ENCODE measurements around the gene PDLIM3.
"Not testable (repeated sequence)": the region's sequence is repeated elsewhere in the genome, so short reads cannot be mapped to it uniquely, and the experiment has no call there.

The PDLIM3 gene

GRCh38 chr4:185518069-185518468 lies 17.2 kb downstream of the PDLIM3 start:
- no peak for DNase-seq

GRCh38 chr4:185515248-185515647 lies 20.1 kb downstream of the PDLIM3 start:
- no peak for DNase-seq

- no peak for DNase-seq
These were observed 21.1 kb downstream of the PDLIM3 start for GRCh38 chr4:185514182-185514697.

GRCh38 chr4:185513489-185514181 lies 21.7 kb downstream of the PDLIM3 start:
- peak in 1 of 2 donors; percentile 7 for DNase-seq

- no peak for DNase-seq
These were observed 22.8 kb downstream of the PDLIM3 start for GRCh38 chr4:185512516-185512915.

GRCh38 chr4:185511243-185511642 lies 24.1 kb downstream of the PDLIM3 start:
- not testable (repeated sequence) for DNase-seq

- DNase-seq, result no peak
These were observed 24.5 kb downstream of the PDLIM3 start for GRCh38 chr4:185510806-185511205.

GRCh38 chr4:185508181-185508580 lies 27.1 kb downstream of the PDLIM3 start:
- DNase-seq, result no peak

GRCh38 chr4:185506422-185506821 lies 28.9 kb downstream of the PDLIM3 start:
- DNase-seq, result no peak

- DNase-seq, result no peak
These were observed 30.9 kb downstream of the PDLIM3 start for GRCh38 chr4:185504098-185505047.

GRCh38 chr4:185502386-185502785 lies 32.9 kb downstream of the PDLIM3 start:
- DNase-seq, result no peak

GRCh38 chr4:185500576-185500975 lies 34.7 kb downstream of the PDLIM3 start:
- no peak for DNase-seq

- no peak for DNase-seq
These were observed 35.3 kb downstream of the PDLIM3 start for GRCh38 chr4:185500035-185500434.

GRCh38 chr4:185488650-185489049 lies 46.7 kb downstream of the PDLIM3 start:
- DNase-seq, result no peak

- no peak for DNase-seq
These were observed 53.9 kb downstream of the PDLIM3 start for GRCh38 chr4:185481401-185481800.

- no peak for DNase-seq
These were observed 55.1 kb downstream of the PDLIM3 start for GRCh38 chr4:185480016-185480732.

- no peak for DNase-seq
These were observed 55.8 kb downstream of the PDLIM3 start for GRCh38 chr4:185479507-185479971.

- DNase-seq, result no peak
These were observed 62.1 kb downstream of the PDLIM3 start for GRCh38 chr4:185473247-185473646.

- DNase-seq, result no peak
These were observed 63.2 kb downstream of the PDLIM3 start for GRCh38 chr4:185472103-185472542.

GRCh38 chr4:185471235-185472102 lies 63.8 kb downstream of the PDLIM3 start, which contains the start of gene CCDC110:
Gene CCDC110, minus strand, starts transcription at chr4:185471733. Its CDS starts 50 bp downstream, at chr4:185471683.
- DNase-seq, result peak; percentile 77 to 85

GRCh38 chr4:185470501-185471195 lies 64.7 kb downstream of the PDLIM3 start:
- DNase-seq, result no peak
